Hypothalamus (tissue), 51 donors: ENCODE results near the gene FAM83D.

Source experiments
- DNase-seq, 51 donors: peaks; one replicate each; lab custom pipeline; 2025; lab: John Stamatoyannopoulos, UW

The FAM83D gene, protein sequence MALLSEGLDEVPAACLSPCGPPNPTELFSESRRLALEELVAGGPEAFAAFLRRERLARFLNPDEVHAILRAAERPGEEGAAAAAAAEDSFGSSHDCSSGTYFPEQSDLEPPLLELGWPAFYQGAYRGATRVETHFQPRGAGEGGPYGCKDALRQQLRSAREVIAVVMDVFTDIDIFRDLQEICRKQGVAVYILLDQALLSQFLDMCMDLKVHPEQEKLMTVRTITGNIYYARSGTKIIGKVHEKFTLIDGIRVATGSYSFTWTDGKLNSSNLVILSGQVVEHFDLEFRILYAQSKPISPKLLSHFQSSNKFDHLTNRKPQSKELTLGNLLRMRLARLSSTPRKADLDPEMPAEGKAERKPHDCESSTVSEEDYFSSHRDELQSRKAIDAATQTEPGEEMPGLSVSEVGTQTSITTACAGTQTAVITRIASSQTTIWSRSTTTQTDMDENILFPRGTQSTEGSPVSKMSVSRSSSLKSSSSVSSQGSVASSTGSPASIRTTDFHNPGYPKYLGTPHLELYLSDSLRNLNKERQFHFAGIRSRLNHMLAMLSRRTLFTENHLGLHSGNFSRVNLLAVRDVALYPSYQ

DNA sequence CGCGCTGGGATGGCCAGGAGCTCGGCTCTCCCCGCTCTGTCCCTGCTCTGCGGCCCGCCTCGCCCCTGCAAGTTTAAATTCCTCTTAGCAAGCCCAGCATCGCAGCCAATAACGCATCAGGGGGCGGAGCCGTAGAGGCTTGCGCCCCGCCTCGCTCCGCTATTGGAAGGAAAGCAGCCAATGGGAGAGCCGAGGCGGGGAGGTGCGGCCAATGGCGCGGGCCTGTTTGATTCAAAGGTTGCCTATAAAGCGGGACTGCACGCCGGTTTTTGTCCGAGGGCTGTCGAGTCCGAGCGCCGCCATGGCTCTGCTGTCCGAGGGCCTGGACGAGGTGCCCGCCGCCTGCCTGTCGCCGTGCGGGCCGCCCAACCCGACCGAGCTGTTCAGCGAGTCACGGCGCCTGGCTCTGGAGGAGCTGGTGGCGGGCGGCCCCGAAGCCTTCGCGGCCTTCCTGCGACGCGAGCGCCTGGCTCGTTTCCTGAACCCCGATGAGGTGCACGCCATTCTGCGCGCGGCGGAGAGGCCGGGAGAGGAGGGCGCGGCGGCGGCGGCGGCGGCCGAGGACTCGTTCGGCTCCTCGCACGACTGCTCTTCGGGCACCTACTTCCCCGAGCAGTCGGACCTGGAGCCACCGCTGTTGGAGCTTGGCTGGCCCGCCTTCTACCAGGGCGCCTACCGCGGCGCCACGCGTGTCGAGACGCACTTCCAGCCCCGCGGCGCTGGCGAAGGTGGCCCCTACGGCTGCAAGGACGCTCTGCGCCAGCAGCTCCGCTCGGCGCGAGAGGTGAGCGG is at the start of gene FAM83D:
TSS of gene FAM83D (plus strand) at position 276 of the 792 bp plus-strand sequence. CDS start at position 302, 26 bp downstream.
- peak; percentile 15 to 95 (median 86) for DNase-seq

DNA sequence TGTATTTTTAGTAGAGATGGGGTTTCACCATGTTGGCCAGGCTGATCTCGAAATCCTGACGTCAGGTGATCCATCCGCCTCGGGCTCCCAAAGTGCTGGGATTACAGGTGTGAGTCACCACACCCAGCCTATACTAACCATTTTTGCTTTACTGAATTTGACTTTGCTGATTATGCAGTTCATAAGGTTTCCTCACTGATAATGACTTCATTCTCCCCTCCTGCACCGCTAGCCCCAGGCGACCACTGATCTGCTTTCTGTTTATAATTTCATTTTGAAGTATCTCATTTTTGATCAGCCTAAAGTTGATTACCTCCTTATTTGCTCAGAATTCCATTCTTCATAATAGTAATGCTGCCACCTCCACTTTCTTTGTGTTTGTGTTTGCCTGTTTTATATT is 48.7 kb upstream of the FAM83D start:
- no peak for DNase-seq

DNA sequence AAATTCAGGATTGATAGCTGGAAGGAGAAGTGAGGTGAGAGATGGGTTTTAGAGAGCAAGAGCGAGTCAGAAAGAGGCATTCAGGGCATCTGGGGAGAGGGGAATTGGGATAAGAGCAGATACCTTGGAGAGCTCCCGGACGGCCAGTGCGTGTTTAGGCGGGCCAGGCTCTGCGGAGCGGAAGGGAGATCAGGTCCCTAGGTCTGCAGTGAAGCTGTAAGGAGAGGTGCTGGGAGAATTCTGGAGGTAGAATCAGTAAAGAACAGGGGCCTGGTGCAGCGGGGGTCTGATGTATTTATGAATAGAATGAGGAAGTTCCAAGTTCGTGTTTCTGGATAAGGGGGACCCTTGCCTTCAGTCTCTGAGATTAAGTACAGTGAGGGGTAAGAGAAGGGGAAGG is 47.4 kb upstream of the FAM83D start:
- no peak for DNase-seq

DNA sequence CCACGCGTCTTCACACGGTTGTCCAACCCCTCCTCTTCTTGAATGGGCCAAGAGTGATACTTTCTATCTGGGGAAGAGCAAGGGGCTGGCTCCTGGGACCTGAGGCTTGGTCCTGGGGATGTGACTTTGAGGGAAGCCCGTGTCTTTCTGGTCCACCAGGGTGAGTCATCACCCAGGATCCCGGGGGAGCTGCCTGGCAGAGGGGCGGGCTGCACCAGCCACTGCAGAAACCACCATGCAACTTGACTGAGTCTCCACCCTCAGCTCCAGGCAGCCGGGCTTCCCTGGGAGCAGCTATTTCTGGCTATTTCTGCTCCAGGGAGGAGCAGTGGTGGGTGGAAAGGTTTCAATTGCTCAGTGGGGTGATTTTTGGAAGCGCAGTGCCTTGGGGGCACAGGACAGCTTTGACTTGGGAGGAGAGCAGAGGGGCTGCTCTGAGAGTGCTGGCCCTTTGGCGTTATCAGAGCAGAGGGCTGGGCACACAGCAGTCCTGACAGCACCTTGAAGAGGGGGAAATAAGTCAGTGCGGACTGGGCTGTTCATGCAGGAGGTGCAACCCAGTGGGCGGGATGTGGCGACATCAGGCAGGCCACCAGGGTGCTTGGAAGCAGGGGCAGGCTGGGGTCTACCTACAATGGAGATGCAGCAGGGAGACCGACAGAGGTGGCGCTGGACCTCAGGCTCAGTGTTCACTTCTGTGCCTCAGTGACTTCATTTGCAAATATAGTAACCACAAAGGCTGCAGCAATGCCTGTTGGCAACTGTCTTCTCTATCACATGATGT is 45.1 kb upstream of the FAM83D start:
- DNase-seq: peak in 7 of 51 donors; percentile 10 to 31 (median 19)

DNA sequence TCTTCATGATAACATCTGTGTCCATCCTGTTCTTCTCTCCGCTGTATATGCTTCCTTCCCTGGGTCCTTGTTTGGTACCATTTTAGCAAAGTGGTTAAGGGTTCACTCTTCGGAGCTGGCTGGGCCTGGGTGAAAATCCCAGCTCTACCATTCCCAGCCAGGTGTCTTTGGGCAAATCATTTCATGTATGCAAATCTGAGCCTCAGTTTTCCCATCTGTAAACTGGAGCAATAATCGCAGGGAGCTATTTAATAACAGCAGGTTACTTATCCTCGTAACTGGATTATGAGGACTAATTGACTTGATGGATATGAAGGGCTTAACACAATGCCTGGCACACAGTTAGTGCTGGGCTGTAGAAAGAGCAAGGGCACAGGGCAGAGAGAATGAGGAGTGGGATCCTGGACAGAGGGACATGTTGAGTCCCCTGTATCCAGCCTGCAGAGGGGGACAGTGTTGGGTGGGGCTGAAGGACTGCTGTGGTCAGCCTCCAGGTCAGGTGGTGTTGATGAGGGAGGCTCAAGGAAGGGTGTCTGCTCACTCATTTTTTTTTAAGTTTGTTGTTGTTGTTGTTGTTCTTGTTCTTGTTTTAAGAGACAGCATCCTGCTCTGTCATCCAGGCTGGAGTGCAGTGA is 44.3 kb upstream of the FAM83D start:
- DNase-seq: no peak

DNA sequence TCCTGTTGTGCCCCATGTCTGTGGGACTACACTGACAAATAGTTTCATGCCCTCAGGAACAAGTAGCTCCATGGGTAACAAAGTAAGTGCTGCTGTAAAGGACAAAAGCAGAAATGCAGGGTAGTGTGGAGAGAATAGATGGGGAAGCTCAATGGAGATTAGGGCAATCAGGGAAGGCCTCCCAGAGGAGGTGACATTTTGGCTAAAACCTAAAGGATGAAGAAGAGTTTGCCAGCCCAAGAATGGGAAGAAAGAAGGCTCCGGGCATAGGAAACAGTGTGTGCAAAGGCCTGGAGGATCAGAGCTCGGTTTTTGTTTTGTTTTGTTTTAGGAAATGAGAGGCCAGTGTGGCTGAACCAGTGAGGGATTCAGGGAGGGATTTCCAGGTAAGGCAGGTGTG is 43.6 kb upstream of the FAM83D start:
- DNase-seq: no peak

DNA sequence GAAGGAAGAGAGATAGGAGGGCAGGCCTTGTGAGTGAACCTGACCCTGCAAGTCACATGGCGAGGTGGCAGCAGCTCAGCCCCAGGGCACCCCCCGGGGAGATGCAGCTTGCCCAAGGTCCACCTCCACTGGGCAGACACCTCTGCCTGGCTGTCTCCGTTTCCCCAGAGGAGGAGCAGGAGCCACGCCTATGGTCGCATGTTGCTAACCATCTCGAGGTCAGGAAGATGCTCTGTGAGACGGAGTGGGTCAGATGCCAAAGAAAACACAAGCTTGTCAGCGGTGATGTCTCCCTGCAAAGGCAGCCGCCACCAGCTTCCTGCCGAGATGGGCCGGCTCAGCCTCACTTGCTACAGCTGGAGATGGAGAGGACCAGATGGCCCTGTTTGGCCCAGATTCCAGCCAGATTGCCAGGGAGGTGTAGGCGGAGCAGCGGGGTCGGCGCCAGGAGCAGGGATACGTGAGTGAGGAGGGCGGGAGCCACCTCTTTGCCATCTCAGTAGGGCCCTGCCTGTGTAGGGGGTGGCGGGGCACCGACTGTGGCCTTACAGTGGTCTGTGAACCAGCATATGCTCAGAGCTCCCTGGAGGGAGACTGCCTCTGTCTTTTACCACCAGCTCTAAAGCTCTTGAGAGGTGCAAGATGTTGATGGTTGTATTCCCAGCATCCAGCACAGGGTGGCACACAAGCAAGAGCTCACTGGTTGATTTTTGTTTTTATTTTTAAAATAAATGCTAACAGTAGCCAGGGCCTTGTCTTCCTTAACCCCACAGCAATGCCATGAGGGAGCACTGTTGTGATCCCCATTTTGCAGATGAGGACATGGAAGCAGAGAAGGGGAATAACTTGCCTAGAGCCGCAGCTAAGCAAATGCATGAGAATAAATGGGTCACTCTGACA is 42.9 kb upstream of the FAM83D start:
- peak in 26 of 51 donors; percentile 14 to 73 (median 32) for DNase-seq

DNA sequence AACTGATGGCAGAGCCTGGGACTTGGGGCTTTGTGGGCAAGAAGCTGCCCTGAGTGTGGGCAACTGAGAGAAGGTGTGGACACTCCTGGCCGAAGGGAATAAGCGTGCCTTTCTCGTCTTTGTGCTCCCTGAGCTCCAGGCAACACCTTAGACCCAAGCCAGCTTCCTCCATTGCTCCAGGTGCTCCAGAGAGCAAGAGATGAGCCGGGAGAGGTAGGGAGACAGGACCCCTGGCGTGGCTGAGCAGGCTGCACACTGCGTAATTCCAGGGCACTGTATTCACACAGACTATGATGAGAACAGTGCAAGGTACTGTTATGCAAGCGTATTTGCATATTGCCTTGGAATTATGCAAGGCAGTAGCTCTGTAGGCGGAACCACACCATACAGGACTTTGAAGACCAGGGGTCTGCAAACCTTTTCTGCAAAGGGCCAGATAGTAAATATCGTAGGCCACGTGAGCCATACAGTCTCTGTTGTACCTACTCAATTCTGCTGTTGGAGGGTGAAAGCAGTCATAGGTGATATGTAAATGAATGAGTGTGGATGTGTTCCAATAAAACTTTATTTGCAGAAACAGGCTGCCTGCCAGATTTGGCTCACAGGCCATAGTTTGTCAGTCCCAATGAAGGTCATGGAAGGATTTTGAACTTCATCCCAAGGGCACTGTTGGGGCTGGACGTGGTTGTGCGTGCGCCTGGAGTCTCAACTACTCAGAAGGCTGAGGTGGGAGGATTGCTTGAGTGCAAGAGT is 42.1 kb upstream of the FAM83D start:
- peak in 1 of 51 donors; percentile 56 for DNase-seq

DNA sequence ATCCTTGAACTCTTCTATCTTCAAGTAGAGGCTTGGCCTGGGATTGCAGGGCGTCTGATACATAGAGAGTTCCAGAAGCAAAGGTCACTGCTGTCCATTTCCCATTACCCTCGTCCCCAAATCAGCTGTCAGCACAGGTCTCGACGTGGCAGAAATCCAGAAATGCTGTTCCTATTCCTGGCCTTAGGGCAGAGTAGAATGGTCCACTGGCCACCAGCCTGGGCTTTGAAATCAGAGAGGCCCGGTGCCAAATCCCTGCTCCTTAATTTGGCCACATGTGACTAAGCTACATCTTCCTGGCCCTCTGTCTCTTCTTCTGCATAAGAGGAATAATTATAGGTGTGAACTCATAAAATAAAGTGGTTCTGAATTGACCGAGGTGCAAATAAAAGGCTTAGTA is 40.9 kb upstream of the FAM83D start:
- no peak for DNase-seq

DNA sequence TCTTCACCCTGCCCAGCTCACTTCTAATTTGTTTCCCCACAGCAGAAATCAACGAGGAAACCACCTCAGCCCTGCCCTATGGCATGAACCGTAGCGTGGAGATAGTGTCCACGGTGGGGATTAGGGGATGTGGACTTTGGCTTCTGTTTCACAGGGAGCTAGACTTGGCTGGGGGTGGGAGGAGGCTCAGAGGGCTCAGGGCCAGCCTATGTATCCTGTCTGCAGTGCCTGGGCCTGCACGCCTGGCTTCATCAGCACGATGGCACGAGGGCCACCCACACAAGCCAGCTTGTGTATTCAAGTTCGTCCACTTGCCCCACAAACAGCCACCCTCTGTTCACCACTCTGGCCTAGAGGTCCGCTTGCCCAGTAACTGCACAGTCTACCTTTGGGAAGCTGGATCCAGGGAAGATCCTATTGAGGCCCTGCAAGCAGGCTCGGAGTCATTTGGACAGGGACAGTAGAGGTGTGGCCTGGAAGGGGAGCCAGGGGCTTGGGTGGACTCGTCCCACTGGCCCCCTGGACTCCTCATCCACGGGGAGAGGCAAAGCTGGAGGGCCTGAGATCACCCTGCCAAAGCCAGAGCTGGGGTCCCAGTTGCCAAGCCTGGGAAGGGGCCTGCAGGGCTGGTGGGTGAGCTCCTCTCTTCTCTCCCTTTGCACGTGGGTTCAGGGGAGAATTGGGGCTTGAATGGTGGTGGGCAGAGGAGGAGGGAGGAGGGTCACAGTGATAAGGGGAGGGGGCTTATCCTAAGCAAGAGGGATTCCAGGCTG is 38.0 kb upstream of the FAM83D start:
- peak in 36 of 51 donors; percentile 8 to 82 (median 59) for DNase-seq

DNA sequence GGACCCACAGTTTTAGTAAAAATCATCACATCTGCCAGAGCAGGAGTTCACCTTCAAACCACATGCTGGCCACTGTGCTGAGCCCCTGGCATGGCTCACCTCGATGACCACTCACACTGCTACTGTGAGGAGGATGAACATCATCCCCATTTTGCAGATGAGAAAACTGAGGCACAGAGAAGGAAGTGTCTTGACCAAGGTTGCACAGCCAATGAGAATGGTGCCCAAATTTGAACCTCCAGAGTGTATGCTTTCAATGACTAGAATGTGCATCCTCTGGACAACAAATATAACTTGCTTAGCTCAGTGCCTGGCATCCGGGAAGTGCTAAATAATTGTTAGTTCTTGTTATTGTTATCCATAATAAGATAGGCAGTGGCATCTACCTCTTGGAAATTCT is 37.2 kb upstream of the FAM83D start:
- no peak for DNase-seq

DNA sequence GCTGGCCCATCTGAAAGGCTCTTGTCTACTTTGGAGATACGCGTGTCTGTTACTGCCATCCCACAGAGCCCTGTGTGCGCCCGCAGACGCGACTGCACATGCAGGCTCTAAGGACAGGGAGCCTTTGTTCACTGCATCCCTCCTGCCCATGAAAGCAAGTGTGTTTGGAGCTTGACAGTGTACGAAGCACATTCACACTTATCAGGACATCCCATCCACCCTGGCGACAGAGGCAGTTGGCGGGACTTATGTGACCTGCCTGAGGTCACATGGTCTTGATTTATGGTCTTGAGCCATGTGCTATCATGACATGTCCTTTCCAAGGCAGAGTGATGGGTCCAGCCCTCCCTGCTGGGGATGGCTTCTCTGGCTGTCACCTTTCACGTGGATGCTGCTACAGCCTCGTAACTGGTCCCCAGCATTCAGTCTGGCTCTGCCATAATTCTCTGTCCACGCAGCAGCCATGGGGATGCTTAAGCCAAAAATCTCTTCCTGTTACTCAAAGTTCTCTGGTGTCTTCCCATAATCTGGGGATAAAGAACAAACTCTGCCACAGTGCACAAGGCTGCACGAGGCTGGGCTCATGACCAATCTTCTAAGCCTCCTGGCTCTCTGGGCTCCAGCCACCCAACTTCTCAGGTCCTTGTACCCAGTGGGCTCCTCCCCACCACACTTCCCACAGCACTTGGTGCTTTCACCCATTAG is 36.3 kb upstream of the FAM83D start:
- peak in 44 of 51 donors; percentile 22 to 94 (median 76) for DNase-seq

DNA sequence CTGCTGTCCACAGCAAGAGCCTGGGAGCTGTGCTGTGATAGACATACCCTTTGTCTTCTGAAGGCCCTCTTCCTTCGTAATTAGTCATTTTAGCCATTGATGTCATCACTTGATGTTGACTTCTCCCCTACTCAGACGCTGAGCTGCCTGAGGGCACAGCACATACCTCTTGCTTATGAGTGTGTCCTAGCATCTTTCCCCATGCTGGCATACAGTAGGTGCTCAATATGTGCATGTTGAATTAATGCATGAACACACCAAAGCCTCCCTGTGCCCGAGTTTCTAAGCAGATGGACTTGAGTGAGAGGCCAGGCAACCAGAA is 35.8 kb upstream of the FAM83D start:
- DNase-seq: no peak

DNA sequence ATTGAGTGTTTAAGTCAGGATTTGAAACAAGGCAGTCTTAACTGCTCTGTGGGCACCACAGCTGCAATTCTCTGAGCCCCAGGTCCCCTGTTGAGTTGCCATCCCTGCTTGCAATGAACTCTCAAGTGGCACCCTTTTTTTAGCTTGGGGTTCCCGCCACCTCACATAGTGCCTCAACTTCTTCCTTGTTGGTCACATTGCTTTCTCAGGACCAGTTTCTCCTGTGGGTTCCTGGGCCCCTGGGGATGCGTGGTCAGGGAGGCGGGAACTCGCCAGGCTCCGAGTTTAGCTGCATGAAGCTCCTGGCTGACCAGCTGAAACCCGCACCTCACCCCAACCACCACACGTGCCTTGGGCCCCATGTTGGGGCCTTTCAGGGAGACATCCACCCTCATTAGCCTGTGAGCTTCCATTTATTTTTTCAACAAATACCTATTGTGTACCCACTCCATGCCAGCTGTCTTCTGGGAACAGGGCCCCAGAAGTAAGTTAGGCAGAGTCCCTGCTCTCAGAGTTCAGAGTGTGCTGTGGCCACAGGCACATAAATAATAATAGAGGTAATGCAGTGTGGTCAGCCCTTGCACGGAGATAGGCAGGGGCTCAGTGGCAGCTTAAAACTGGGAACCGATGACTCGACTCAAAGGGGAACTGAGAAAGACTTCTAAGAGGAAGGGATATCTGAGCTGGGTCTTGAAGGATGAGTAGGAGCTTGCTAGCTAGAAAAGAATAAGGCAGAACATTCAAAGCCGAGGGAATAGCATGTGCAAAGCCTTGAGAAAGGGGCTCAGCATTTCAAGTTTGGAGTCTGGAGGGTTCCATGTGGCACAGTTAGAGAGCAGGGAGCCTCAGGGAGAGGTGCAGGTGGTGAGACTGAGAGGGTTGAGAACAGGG is 33.9 kb upstream of the FAM83D start:
- no peak for DNase-seq

DNA sequence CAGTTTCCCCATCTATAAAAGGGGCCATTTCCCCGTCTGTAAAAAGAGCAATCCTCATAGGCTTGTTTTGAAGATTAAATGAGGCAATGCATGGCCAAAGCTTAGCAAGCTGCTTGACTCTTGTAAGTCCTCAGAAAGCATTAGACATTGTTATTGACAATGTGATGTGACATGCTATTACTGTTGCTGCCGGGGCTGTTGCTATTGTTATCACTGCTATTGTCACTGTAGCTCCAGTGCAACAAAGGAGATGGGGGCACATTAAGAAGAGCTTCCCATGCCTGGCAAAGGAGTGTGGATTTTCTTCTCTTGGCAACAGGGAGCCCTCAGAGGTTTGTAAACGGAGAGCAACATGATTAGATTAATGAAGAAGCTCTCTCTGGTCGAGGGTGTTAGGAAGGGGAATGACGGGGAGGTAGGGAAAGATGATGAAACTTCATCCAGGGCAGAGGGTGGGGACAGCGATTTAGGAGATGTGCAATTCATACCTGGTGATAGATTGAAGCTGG is 33.1 kb upstream of the FAM83D start:
- peak in 2 of 51 donors; percentile 36 to 37 for DNase-seq
